HL-60 (cell line): ENCODE results near the gene MORC4.

ENCODE experiments used
- GABPA ChIP-seq: IDR thresholded peaks from 2 replicates; pipeline ENCODE4 v1.6.1; 2012; ENCODE audit warnings: low read depth
- POLR2AphosphoS5 ChIP-seq: IDR thresholded peaks from 2 replicates; pipeline ENCODE4 v1.6.1; 2012; ENCODE audit warnings: low read depth
- SPI1 ChIP-seq: IDR thresholded peaks from 2 replicates; pipeline ENCODE4 v1.6.1; 2012; ENCODE audit warnings: low read depth, mild to moderate bottlenecking, borderline replicate concordance
- TF ChIP-seq, protein P1 (sequence below): IDR thresholded peaks from one replicate; pipeline ENCODE4 v1.5.1; 2011; ENCODE audit warnings: low read length, control low read depth, inconsistent platforms; ENCODE audit not compliant: insufficient read depth
- TF ChIP-seq, protein P2 (sequence below): IDR thresholded peaks from 2 replicates; pipeline ENCODE4 v1.6.1; 2012; ENCODE audit warnings: low read depth; ENCODE audit not compliant: insufficient replicate concordance

DNA sequence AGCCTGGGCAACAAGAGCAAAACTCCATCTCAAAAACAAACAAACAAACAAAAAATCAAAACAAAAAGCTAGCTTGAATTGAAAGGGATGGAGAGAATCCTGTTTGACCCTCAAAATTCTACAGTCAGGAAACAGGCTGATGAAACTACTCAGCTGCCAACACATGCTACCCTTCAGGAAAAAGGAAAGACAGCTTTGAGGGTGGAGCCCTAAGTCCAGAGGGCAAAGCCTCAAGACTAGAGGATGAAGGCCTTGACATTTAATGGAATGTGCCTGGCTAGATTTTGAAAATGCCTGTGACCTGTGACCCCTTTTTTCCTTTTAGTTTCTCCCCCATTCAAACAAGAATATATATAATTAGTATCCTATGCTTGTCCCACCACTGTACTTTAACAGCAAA lies 27.1 kb downstream of the MORC4 start:
- TF ChIP-seq, protein P1, sequence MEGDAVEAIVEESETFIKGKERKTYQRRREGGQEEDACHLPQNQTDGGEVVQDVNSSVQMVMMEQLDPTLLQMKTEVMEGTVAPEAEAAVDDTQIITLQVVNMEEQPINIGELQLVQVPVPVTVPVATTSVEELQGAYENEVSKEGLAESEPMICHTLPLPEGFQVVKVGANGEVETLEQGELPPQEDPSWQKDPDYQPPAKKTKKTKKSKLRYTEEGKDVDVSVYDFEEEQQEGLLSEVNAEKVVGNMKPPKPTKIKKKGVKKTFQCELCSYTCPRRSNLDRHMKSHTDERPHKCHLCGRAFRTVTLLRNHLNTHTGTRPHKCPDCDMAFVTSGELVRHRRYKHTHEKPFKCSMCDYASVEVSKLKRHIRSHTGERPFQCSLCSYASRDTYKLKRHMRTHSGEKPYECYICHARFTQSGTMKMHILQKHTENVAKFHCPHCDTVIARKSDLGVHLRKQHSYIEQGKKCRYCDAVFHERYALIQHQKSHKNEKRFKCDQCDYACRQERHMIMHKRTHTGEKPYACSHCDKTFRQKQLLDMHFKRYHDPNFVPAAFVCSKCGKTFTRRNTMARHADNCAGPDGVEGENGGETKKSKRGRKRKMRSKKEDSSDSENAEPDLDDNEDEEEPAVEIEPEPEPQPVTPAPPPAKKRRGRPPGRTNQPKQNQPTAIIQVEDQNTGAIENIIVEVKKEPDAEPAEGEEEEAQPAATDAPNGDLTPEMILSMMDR = no peak
- TF ChIP-seq GABPA (no peak), POLR2AphosphoS5 (no peak), SPI1 (no peak)
- TF ChIP-seq, protein P2, sequence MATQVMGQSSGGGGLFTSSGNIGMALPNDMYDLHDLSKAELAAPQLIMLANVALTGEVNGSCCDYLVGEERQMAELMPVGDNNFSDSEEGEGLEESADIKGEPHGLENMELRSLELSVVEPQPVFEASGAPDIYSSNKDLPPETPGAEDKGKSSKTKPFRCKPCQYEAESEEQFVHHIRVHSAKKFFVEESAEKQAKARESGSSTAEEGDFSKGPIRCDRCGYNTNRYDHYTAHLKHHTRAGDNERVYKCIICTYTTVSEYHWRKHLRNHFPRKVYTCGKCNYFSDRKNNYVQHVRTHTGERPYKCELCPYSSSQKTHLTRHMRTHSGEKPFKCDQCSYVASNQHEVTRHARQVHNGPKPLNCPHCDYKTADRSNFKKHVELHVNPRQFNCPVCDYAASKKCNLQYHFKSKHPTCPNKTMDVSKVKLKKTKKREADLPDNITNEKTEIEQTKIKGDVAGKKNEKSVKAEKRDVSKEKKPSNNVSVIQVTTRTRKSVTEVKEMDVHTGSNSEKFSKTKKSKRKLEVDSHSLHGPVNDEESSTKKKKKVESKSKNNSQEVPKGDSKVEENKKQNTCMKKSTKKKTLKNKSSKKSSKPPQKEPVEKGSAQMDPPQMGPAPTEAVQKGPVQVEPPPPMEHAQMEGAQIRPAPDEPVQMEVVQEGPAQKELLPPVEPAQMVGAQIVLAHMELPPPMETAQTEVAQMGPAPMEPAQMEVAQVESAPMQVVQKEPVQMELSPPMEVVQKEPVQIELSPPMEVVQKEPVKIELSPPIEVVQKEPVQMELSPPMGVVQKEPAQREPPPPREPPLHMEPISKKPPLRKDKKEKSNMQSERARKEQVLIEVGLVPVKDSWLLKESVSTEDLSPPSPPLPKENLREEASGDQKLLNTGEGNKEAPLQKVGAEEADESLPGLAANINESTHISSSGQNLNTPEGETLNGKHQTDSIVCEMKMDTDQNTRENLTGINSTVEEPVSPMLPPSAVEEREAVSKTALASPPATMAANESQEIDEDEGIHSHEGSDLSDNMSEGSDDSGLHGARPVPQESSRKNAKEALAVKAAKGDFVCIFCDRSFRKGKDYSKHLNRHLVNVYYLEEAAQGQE = no peak
